Measurements from ENCODE around the gene CRTC1.

CRTC1 gene

DNA sequence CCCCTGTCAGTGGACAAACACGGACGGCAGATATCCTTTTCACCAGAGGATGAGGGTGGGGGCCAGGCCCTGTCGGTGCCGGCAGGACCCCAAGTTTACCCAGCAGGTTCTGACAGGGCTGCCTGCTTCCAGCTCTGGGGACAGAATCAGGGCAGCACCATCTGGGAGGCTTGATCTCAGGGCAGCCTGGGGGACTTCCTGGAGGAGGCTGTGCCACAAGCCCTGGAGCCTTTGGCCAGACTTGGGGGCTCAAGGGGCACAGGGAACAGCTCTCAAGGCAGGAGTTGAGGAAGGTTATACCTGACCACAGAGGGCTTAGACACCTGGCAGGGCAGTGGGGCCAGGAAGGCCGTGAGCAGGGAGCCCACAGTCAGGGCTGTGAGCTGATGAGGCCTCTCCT lies 62.5 kb downstream of the CRTC1 start:
- ChIA-PET CTCF (no interaction called here), POLR2A (no interaction called here)
- no peak for TF ChIP-seq FOXA1 (IDR thresholded peaks at IDR 0.05)
- no peak for TF ChIP-seq ELF4 (IDR thresholded peaks at IDR 0.05)
- TF ChIP-seq BHLHE40 (IDR thresholded peaks at IDR 0.05; ENCODE audit: borderline replicate concordance) = no peak
- no peak for DNase-seq (ENCODE audit: extremely low spot score)

DNA sequence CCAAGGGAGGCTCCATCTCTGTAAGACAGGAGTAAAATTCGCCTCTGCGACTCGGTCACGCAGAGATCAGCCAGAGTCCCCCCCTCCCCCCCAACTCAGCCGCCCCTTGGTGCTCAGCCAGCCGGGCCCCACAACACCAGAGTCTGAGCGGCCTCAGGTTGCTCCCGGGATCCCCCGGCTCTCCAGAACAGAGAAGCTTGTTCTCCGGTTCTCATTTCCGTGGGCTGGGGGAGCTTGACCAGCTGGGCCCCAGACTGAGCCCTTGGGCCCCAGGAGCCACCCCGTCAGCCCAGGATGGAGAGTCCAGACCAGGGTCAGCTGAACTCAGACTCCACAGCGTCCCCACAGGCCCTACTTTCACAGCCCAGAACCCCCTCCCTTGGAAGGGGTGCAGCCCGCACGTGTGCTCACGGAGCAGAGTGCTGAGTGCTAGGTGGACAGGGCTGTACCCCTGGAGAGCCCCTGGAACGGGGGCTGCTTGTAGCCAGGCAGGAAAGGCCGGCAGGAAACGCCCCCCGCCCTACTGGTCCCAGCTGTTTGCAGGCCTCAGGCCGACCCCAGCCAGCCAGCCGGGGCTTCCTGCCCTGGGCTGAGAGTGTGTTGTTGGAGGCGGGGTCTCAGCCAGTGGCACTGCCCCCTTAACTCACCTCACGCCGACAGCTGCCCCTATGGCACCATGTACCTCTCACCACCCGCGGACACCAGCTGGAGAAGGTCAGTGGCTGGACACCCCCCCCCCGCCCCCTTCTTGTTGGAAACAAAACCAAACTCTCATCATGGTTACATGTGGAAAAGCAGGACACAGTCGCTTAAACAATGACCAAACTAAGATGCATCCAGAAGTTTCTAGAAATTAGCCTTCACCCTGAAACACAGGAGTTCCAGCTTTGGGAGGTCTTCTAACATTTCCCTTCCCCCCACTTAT lies 63.2 kb downstream of the CRTC1 start:
- ChIA-PET POLR2A (no interaction called here), CTCF (no interaction called here)
- TF ChIP-seq ZNF384 (IDR thresholded peaks at IDR 0.05) (no peak), CTBP1 (IDR thresholded peaks at IDR 0.05; ENCODE audit: borderline replicate concordance) (no peak), SP1 (IDR thresholded peaks at IDR 0.05) (no peak)
- DNase-seq (ENCODE audit: extremely low spot score) = no peak

DNA sequence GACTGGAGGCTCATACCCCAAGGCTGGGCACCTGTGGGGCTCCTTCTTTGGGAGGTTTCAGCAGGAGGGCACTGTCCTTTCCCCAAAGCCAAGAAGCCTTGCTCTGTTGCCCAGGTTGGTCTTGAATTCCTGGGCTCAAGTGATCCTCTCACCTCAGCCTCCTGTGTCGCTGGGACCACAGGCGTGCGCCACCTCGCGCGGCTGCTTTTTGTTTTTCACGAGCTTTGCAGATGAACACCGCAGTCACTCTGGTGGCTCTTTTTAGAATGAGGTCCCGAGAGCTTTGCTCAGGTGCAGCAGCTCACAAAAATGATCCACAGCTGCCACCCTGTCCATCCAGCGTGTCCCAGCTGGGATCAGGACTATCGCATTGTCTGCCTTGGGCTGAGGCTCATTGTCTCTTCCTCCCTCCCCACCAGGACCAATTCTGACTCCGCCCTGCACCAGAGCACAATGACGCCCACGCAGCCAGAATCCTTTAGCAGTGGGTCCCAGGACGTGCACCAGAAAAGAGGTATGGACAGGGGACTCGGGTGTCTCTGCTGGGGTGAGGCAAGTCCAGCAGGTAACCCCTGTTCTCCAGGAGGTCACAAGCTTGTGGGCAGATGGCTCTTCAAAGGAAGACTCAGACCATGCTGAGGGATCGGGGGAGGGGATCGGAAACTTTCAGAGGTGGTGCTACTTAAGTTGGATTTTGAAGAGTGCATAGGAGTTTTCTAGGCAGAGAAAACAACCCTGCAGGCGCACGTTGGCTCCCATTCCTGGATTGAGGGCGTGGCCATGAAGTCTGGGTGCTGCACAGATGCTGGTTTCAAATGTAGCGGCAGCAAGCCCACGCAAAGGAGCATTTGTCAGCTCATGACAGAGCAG lies 66.1 kb downstream of the CRTC1 start:
- TF ChIP-seq CTBP1 (IDR thresholded peaks at IDR 0.05; ENCODE audit: borderline replicate concordance) (no peak), TARDBP (IDR thresholded peaks at IDR 0.05) (no peak), ARNT (IDR thresholded peaks at IDR 0.05) (no peak), FOXA1 (IDR thresholded peaks at IDR 0.05) (no peak), L3MBTL2 (conservative IDR thresholded peaks at IDR 0.05) (no peak), LEF1 (IDR thresholded peaks at IDR 0.05; ENCODE audit: borderline replicate concordance) (no peak), BHLHE40 (IDR thresholded peaks at IDR 0.05; ENCODE audit: borderline replicate concordance) (no peak), ZNF384 (IDR thresholded peaks at IDR 0.05) (no peak), FOXM1 (IDR thresholded peaks at IDR 0.05; ENCODE audit: borderline replicate concordance) (no peak), NFRKB (IDR thresholded peaks at IDR 0.05) (no peak), SUZ12 (IDR thresholded peaks at IDR 0.05) (no peak), ELF4 (IDR thresholded peaks at IDR 0.05) (no peak), HDGF (IDR thresholded peaks at IDR 0.05; ENCODE audit: borderline replicate concordance) (no peak)
- TF ChIP-seq, protein P1, sequence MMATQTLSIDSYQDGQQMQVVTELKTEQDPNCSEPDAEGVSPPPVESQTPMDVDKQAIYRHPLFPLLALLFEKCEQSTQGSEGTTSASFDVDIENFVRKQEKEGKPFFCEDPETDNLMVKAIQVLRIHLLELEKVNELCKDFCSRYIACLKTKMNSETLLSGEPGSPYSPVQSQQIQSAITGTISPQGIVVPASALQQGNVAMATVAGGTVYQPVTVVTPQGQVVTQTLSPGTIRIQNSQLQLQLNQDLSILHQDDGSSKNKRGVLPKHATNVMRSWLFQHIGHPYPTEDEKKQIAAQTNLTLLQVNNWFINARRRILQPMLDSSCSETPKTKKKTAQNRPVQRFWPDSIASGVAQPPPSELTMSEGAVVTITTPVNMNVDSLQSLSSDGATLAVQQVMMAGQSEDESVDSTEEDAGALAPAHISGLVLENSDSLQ (IDR thresholded peaks at IDR 0.05) = no peak
- ChIA-PET POLR2A (no interaction called here), CTCF (no interaction called here)
- no peak for DNase-seq (ENCODE audit: extremely low spot score)

DNA sequence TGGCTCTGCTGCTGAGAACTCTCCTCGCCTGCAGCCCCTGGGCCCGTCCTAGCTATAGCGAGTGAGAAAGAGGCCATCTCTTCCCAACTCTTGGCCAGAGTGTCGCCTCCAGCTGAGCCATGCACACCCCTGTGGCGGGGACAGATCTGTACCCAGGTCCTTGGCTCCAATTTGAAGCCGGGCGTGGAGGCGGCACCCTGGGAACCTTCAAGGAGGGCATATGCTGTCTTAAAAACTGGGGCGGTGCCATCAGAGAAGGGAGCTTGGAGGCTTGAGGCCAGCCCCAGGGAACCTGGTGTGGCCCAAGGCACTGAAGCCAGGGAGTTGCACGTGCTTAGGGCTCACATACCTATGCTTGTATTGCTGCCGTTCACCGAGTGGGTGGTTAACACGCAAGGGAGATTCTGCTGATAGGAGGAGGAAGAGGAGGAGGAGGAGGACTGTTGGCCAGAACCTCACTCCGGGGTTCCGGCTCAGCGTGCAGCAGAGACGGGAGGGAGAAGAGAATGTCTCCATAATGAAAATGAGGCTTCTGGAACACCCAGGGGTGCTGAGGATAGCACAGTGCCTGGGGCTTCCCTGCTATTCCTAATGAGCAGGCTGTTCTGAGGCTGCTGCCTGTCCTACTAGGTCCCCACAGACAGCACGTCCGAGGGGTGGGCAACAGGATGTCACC lies 67.0 kb downstream of the CRTC1 start:
- no peak for DNase-seq (ENCODE audit: extremely low spot score)
- POLR2A ChIA-PET = no interaction called here
- TF ChIP-seq TARDBP (IDR thresholded peaks at IDR 0.05) (no peak), NFRKB (IDR thresholded peaks at IDR 0.05) (no peak), FOXA1 (IDR thresholded peaks at IDR 0.05) (no peak), CTBP1 (IDR thresholded peaks at IDR 0.05; ENCODE audit: borderline replicate concordance) (no peak), ELF4 (IDR thresholded peaks at IDR 0.05) (no peak), ZNF384 (IDR thresholded peaks at IDR 0.05) (no peak), FOXK2 (IDR thresholded peaks at IDR 0.05) (no peak), ARNT (IDR thresholded peaks at IDR 0.05) (no peak), SUZ12 (IDR thresholded peaks at IDR 0.05) (no peak), BHLHE40 (IDR thresholded peaks at IDR 0.05; ENCODE audit: borderline replicate concordance) (no peak), LEF1 (IDR thresholded peaks at IDR 0.05; ENCODE audit: borderline replicate concordance) (no peak), L3MBTL2 (conservative IDR thresholded peaks at IDR 0.05) (no peak), HDGF (IDR thresholded peaks at IDR 0.05; ENCODE audit: borderline replicate concordance) (no peak), FOXM1 (IDR thresholded peaks at IDR 0.05; ENCODE audit: borderline replicate concordance) (no peak)
- TF ChIP-seq, protein P1 (IDR thresholded peaks at IDR 0.05) = no peak
- CTCF ChIA-PET = interaction anchor here (0.6 kb wide), 1 partner anchor 901 kb away, joined by 3 read pairs; no protein-coding TSS in a partner anchor

DNA sequence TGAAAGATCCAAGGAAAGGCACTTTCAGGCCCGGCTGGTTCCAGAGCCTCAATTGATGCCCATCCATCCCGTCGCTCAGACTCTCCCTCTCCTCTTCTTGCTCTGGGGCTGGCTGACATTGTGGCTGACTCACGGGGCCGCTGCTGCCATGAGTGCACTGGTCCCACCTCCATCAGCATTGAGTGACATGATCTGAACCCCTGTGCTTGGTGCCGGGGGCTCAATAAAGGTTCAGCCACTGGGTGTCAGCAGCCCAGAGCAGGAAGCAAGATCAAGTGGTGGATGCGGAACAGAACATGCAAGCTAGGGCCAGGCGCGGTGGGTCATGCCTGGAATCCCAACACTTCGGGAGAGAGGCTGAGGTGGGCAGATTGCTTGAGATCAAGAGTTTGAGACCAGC lies 68.1 kb downstream of the CRTC1 start:
- ChIA-PET POLR2A (no interaction called here), CTCF (no interaction called here)
- no peak for TF ChIP-seq FOXK2 (IDR thresholded peaks at IDR 0.05)
- no peak for TF ChIP-seq LEF1 (IDR thresholded peaks at IDR 0.05; ENCODE audit: borderline replicate concordance)
- DNase-seq (ENCODE audit: extremely low spot score) = no peak

DNA sequence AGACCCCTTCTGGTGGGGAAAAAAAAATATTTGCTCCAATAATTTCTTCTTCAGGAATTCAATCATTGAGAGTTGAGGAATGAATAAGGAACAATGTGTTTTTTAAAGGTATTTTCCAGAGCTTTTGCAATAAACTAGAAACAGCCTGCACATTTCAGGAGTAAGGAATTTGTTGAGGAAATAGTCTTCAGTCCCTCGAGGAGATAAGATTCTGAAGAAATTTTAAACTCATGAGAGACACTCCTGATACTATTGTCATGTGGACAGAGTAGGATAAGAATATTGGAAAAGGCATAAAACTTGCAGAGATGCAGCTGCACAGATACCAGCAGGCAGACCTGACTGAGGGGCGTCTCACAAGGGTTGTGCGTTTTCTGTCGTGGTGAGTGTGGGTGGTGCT lies 71.0 kb downstream of the CRTC1 start:
- TF ChIP-seq TARDBP (IDR thresholded peaks at IDR 0.05) (no peak), ARNT (IDR thresholded peaks at IDR 0.05) (no peak), BHLHE40 (IDR thresholded peaks at IDR 0.05; ENCODE audit: borderline replicate concordance) (no peak), LEF1 (IDR thresholded peaks at IDR 0.05; ENCODE audit: borderline replicate concordance) (no peak), FOXK2 (IDR thresholded peaks at IDR 0.05) (no peak), CTBP1 (IDR thresholded peaks at IDR 0.05; ENCODE audit: borderline replicate concordance) (no peak), FOXM1 (IDR thresholded peaks at IDR 0.05; ENCODE audit: borderline replicate concordance) (no peak), SP1 (IDR thresholded peaks at IDR 0.05) (no peak), ZNF384 (IDR thresholded peaks at IDR 0.05) (no peak), FOXA1 (IDR thresholded peaks at IDR 0.05) (no peak), SUZ12 (IDR thresholded peaks at IDR 0.05) (no peak), L3MBTL2 (conservative IDR thresholded peaks at IDR 0.05) (no peak), NFRKB (IDR thresholded peaks at IDR 0.05) (no peak)
- TF ChIP-seq, protein P1 (IDR thresholded peaks at IDR 0.05) = no peak
- POLR2A ChIA-PET = no interaction called here
- CTCF ChIA-PET = no interaction called here
- no peak for DNase-seq (ENCODE audit: extremely low spot score)
